NB4 (cell line): ENCODE results near the gene SCAPER.

Experiments
- MYC ChIP-seq: IDR thresholded peaks from 2 replicates; pipeline ENCODE4 v1.6.1; 2011; ENCODE audit warnings: low read depth, low read length
- POLR2A ChIP-seq: IDR thresholded peaks from 2 replicates; pipeline ENCODE4 v1.6.1; 2011; ENCODE audit warnings: mild to moderate bottlenecking; ENCODE audit not compliant: insufficient read length; ENCODE audit errors: extremely low read depth
- TF ChIP-seq, protein P1 (sequence below): IDR thresholded peaks from one replicate; pipeline ENCODE4 v1.5.1; 2012; ENCODE audit warnings: low read depth, low read length
- TF ChIP-seq, protein P2 (sequence below): IDR thresholded peaks from 2 replicates; pipeline ENCODE4 v1.6.1; 2011; ENCODE audit warnings: low read depth, low read length

DNA sequence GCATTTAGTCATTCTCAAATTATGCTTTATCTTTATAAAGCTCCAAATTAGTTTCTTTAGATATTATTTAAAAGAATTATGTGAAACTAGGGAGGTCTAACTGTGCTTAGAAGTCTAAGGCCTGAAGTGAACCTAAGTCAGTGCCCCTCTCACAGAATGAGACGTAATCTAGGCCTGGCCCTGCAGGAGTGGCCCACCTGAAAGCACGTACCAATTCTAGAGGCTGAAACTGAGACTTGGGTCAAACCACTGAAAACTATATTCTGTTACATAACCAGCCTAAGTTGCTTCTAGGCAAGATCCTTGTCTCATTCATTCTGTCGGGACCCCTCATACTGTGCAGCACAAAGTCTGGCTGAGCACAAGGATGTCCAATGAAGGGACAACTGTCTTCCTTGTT lies 424.9 kb downstream of the SCAPER start:
- TF ChIP-seq, protein P1, sequence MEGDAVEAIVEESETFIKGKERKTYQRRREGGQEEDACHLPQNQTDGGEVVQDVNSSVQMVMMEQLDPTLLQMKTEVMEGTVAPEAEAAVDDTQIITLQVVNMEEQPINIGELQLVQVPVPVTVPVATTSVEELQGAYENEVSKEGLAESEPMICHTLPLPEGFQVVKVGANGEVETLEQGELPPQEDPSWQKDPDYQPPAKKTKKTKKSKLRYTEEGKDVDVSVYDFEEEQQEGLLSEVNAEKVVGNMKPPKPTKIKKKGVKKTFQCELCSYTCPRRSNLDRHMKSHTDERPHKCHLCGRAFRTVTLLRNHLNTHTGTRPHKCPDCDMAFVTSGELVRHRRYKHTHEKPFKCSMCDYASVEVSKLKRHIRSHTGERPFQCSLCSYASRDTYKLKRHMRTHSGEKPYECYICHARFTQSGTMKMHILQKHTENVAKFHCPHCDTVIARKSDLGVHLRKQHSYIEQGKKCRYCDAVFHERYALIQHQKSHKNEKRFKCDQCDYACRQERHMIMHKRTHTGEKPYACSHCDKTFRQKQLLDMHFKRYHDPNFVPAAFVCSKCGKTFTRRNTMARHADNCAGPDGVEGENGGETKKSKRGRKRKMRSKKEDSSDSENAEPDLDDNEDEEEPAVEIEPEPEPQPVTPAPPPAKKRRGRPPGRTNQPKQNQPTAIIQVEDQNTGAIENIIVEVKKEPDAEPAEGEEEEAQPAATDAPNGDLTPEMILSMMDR = no peak
- no peak for TF ChIP-seq POLR2A
- TF ChIP-seq, protein P2, sequence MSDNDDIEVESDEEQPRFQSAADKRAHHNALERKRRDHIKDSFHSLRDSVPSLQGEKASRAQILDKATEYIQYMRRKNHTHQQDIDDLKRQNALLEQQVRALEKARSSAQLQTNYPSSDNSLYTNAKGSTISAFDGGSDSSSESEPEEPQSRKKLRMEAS = no peak
- TF ChIP-seq MYC = no peak
